Endothelial cell of umbilical vein (primary cell): ENCODE measurements around the gene MASP1. TPM values are rescaled to one million over a fixed set of nuclear protein-coding genes. Genes with fewer than 3 reads are reported as not detected.

Experiments
- BruUV-seq: library from RNA; stranded (reverse); fragments of 400-500 nt; replicated peaks from 2 replicates; lab custom pipeline; 2021; lab: Mats Ljungman, UMichigan
- CTCF ChIA-PET: fragments of 300-600, 350-600 bp; sonication (Branson Sonifier 250); formaldehyde crosslinking; loops from one replicate; lab custom pipeline; 2021; ENCODE audit warnings: antibody characterized with exemption, inconsistent platforms; lab: Charles Lee
- POLR2A ChIA-PET: fragments of 300-600, 350-600 bp; sonication (Branson Sonifier 250); formaldehyde crosslinking; loops from one replicate; lab custom pipeline; 2021; ENCODE audit warnings: antibody characterized with exemption, inconsistent platforms; lab: Charles Lee
- DNase-seq: peaks from one replicate; pipeline ENCODE4 v3.0.0-alpha.2; 2011; ENCODE audit warnings: low read depth, low spot score
- FAIRE-seq: peaks from 2 replicates; lab custom pipeline; 2011; peaks lifted over from hg19 to GRCh38; lab: Jason Lieb, UNC
- H2AFZ ChIP-seq: 2 replicates; pipeline ENCODE4 v1.6.0; 2012; ENCODE audit warnings: low read depth, low read length, control low read depth, inconsistent platforms
- H3K27ac ChIP-seq: 2 replicates; pipeline ENCODE4 v1.5.1; 2011; ENCODE audit warnings: low read depth, mild to moderate bottlenecking, control low read depth, low read length, moderate library complexity; ENCODE audit not compliant: insufficient read depth
- H3K27me3 ChIP-seq, 2 experiments: 2 replicates each; pipeline versions ENCODE4 v1.6.0 to v1.6.1; 2011; ENCODE audit warnings: low read length in 2 of 2, mixed read lengths in 1 of 2; ENCODE audit not compliant: control insufficient read depth in 2 of 2, insufficient read depth in 2 of 2
- H3K36me3 ChIP-seq, 2 experiments: 2 replicates in 1 of 2; 3 replicates in 1 of 2; pipeline ENCODE4 v1.5.1; 2011; ENCODE audit warnings: low read length in 2 of 2, mild to moderate bottlenecking in 1 of 2, moderate library complexity in 1 of 2; ENCODE audit not compliant: control insufficient read depth in 2 of 2, insufficient read depth in 2 of 2; ENCODE audit errors: extremely low read depth in 1 of 2
- H3K4me1 ChIP-seq: 3 replicates; pipeline ENCODE4 v1.5.1; 2011; ENCODE audit warnings: mild to moderate bottlenecking, low read length; ENCODE audit not compliant: control insufficient read depth, insufficient read depth; ENCODE audit errors: extremely low read depth
- H3K4me2 ChIP-seq: 2 replicates; pipeline ENCODE4 v1.6.1; 2011; ENCODE audit warnings: low read length, control low read depth, mixed read lengths; ENCODE audit not compliant: insufficient read depth
- H3K4me3 ChIP-seq, 3 experiments: fragments of 200-600 bp in 1 of 3; sonication (generic), shearing (Covaris generic) in 1 of 3; replicated peaks in 1 of 3; 2 replicates each; pipeline ENCODE4 v1.5.1; 2011 to 2016; ENCODE audit warnings: control low read depth in 3 of 3, low read length in 3 of 3, mild to moderate bottlenecking in 2 of 3, inconsistent platforms in 1 of 3, low read depth in 1 of 3, moderate library complexity in 1 of 3; ENCODE audit not compliant: insufficient read depth in 1 of 3
- H3K79me2 ChIP-seq: 2 replicates; pipeline ENCODE4 v1.6.0; 2012; ENCODE audit warnings: low read length, inconsistent platforms; ENCODE audit not compliant: control insufficient read depth, insufficient read depth
- H3K9ac ChIP-seq: replicated peaks from 2 replicates; pipeline ENCODE3; 2011; ENCODE audit warnings: low read length, control low read depth; ENCODE audit not compliant: insufficient read depth; ENCODE audit errors: extremely low read depth
- H3K9me1 ChIP-seq: replicated peaks from 3 replicates; pipeline ENCODE4 v1.6.0; 2011; ENCODE audit warnings: mild to moderate bottlenecking, low read length; ENCODE audit not compliant: control insufficient read depth, insufficient read depth; ENCODE audit errors: extremely low read depth
- H3K9me3 ChIP-seq: replicated peaks from 2 replicates; pipeline ENCODE4 v1.5.1; 2012; ENCODE audit warnings: low read length, inconsistent platforms; ENCODE audit not compliant: control insufficient read depth, insufficient read depth
- H4K20me1 ChIP-seq: replicated peaks from 2 replicates; pipeline ENCODE3; 2011; ENCODE audit warnings: mild to moderate bottlenecking, low read length; ENCODE audit not compliant: control insufficient read depth, insufficient read depth; ENCODE audit errors: extremely low read depth
- EZH2 ChIP-seq: IDR thresholded peaks from 2 replicates; pipeline ENCODE4 v1.6.1; 2012; ENCODE audit warnings: borderline replicate concordance, low read depth, mild to moderate bottlenecking, moderate library complexity, low read length, inconsistent platforms; ENCODE audit not compliant: severe bottlenecking
- JUN ChIP-seq: IDR thresholded peaks from 2 replicates; pipeline ENCODE4 v1.6.1; 2011; ENCODE audit warnings: borderline replicate concordance, low read depth; ENCODE audit not compliant: insufficient read length, insufficient read depth
- MYC ChIP-seq: IDR thresholded peaks from one replicate; pipeline ENCODE4 v1.6.1; 2011; ENCODE audit warnings: mild to moderate bottlenecking, low read depth, low read length
- POLR2A ChIP-seq: IDR thresholded peaks from 2 replicates; pipeline ENCODE4 v1.6.1; 2012; ENCODE audit warnings: low read depth, mild to moderate bottlenecking, control low read depth, low read length
- POLR2AphosphoS5 ChIP-seq: IDR thresholded peaks from 2 replicates; pipeline ENCODE4 v1.6.1; 2012; ENCODE audit warnings: low read depth, mild to moderate bottlenecking, control low read depth, low read length, moderate library complexity; ENCODE audit not compliant: insufficient read depth
- dilution Hi-C: fragments of 300-500 bp; cut with MboI; formaldehyde crosslinking; loops from one replicate; pipeline ENCODE4 v1.15.0; 2019; ENCODE audit warnings: low sequenced_read_pairs; ENCODE audit not compliant: extremely low pct_ligation_motif_present
- intact Hi-C: fragments of 100-400 bp; cut with micrococcal nuclease; formaldehyde crosslinking; loops from one replicate; pipeline ENCODE4 v1.10.0; 2022
- polyA plus RNA-seq, 4 experiments: library from polyadenylated mRNA; depleted of rRNA in 3 of 4; stranded (reverse) in 3 of 4; unstranded in 1 of 4; fragments of >200 nt; gene quantifications; 2 replicates each; pipeline versions ENCODE4 v1.2.1 to v1.2.3, GENCODE V29; 2011 to 2012; ENCODE audit warnings: missing spikeins in 1 of 4
- total RNA-seq: library from RNA; stranded (reverse); gene quantifications from 2 replicates; pipeline ENCODE4 v1.2.3, GENCODE V29; 2021
- TF ChIP-seq, protein P1 (sequence below), 2 donors: IDR thresholded peaks; 1 replicate in 1 of 2; 2 replicates in 1 of 2; pipeline ENCODE4 v1.5.1; 2011; ENCODE audit warnings: low read length in 2 of 2, mild to moderate bottlenecking in 2 of 2, moderate library complexity in 2 of 2, control low read depth in 1 of 2, inconsistent platforms in 1 of 2, low read depth in 1 of 2; ENCODE audit not compliant: insufficient read depth in 1 of 2; ENCODE audit errors: extremely low read depth in 1 of 2
- TF ChIP-seq, protein P2 (sequence below): IDR thresholded peaks from 2 replicates; pipeline ENCODE4 v1.6.1; 2011; ENCODE audit not compliant: insufficient read depth, insufficient read length

The MASP1 gene
- total and polyA plus RNA-seq, 2 donors (not counting 3 experiments of a cell fraction or from before 2014, with no cell fraction given): 0.31 to 0.50 TPM

DNA sequence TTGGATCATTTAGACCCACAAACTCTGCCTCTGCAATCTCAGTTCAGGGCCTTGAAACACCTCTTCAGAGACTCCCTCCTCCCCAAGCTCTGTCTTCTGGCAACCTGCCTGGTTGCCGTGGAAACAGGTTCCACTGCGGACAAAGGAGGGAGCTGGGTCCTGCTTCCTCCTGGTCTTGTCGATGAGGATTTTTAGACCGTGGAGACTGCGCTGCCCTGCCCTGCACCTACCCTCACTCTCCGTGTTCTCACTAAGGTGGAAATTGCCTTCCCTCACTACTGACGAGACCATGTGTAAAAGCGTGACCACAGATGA lies 94.2 kb downstream of the MASP1 start, which contains the start of gene RTP1:
TSS of gene RTP1 (plus strand) at position 152 of the 315 bp plus-strand sequence. CDS start at position 182, 30 bp downstream.
- Histone ChIP-seq H3K79me2 (no peaks in the 10 kb centered on the region), H3K9ac (no peak within 1 kb of the TSS), H3K9me3 (no peaks in the 10 kb centered on the region), H2AFZ (no peak within 1 kb of the TSS), H3K4me1 (no peaks in the 10 kb centered on the region), H3K9me1 (no peaks in the 10 kb centered on the region), H3K4me3 (no peak within 1 kb of the TSS), H3K27ac (no peak within 1 kb of the TSS), H3K27me3 (peaks cover 0 to 3% of the 10 kb centered on the region in 2 experiments), H3K36me3 (no peaks in the 10 kb centered on the region), H3K4me2 (no peak within 1 kb of the TSS), H4K20me1 (no peaks in the 10 kb centered on the region)
- POLR2A ChIA-PET: interaction anchor here (0.6 kb wide), 1 partner anchor 26 kb away, joined by 3 read pairs; no protein-coding TSS in a partner anchor
- intact Hi-C loops (no loop called here), dilution Hi-C loops (no loop called here)
- CTCF ChIA-PET: interaction anchor here (2.0 kb wide), 1 partner anchor 23 kb away, joined by 5 read pairs; no protein-coding TSS in a partner anchor
- BruUV-seq: no TSS peak
- TF ChIP-seq JUN: no peak
- TF ChIP-seq, protein P1, sequence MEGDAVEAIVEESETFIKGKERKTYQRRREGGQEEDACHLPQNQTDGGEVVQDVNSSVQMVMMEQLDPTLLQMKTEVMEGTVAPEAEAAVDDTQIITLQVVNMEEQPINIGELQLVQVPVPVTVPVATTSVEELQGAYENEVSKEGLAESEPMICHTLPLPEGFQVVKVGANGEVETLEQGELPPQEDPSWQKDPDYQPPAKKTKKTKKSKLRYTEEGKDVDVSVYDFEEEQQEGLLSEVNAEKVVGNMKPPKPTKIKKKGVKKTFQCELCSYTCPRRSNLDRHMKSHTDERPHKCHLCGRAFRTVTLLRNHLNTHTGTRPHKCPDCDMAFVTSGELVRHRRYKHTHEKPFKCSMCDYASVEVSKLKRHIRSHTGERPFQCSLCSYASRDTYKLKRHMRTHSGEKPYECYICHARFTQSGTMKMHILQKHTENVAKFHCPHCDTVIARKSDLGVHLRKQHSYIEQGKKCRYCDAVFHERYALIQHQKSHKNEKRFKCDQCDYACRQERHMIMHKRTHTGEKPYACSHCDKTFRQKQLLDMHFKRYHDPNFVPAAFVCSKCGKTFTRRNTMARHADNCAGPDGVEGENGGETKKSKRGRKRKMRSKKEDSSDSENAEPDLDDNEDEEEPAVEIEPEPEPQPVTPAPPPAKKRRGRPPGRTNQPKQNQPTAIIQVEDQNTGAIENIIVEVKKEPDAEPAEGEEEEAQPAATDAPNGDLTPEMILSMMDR (IDR thresholded peaks at IDR 0.05; ENCODE audit: extremely low read depth in 1 of 2, insufficient read depth in 1 of 2, low read depth in 1 of 2, low read length in 2 of 2): no peak
- TF ChIP-seq POLR2A: no peak
- TF ChIP-seq POLR2AphosphoS5: no peak
- TF ChIP-seq MYC: no peak
- TF ChIP-seq, protein P2, sequence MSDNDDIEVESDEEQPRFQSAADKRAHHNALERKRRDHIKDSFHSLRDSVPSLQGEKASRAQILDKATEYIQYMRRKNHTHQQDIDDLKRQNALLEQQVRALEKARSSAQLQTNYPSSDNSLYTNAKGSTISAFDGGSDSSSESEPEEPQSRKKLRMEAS: no peak
- no peak for TF ChIP-seq EZH2
- DNase-seq (no peak), FAIRE-seq (no peak)
